Smooth muscle cell of the coronary artery (primary cell): ENCODE results near the gene MRPL55. TPM values are rescaled to one million over a fixed set of nuclear protein-coding genes. Genes with fewer than 3 reads are reported as not detected.

ENCODE experiments used
- total RNA-seq: library from RNA; depleted of rRNA; stranded (reverse); fragments of >200 nt; gene quantifications from 2 replicates; pipeline ENCODE4 v1.2.3, GENCODE V29; 2014; ENCODE audit warnings: low replicate concordance

MRPL55 gene
- 78.5 and 80.0 TPM in 2 replicates for total RNA-seq

DNA sequence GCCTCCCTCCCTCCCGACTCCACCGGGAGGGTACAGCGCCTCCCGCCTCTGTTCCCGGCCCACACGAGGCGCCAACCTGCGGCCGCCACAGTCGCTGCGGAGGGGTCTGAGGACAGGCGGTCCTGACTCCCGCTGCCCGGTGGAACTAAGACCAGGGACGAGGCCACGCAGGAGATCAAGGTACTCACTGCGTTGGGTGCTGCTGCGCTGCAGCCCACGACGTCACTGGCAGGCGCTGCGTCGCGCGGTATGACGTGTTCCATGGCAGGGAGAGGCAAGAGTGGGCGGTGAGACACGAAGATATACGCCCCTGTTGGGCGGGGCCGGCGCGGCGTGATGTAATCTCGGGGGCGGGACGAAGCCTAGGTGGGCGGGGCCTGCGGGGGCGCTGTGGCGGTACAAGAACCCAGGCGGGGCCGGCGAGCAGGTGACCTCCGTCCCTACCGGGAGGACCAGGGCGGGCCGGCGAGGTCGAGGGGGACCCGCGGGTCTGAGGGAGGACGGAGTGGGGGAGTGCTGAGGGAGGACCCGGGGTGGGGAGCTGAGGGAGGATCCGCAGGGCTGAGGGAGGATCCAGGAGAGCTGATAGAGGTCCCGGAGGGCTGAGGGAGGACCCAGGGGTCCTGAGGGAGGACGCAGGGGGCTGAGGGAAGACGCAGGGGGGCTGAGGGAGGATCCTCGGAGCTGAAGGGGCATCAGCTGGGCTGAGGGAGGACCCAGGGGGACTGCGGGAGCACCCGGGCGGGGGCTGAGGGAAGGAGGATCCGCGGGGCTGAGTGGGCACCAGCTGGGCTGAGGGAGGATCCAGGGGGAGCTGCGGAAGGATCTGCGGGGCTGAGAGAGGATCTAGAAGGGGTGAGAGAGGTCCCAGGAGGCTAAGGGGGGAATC, at the start of gene MRPL55:
MRPL55 (minus strand) TSS at position 227 of the 889 bp plus-strand sequence. CDS start 1,039 bp downstream, outside the sequence.

DNA sequence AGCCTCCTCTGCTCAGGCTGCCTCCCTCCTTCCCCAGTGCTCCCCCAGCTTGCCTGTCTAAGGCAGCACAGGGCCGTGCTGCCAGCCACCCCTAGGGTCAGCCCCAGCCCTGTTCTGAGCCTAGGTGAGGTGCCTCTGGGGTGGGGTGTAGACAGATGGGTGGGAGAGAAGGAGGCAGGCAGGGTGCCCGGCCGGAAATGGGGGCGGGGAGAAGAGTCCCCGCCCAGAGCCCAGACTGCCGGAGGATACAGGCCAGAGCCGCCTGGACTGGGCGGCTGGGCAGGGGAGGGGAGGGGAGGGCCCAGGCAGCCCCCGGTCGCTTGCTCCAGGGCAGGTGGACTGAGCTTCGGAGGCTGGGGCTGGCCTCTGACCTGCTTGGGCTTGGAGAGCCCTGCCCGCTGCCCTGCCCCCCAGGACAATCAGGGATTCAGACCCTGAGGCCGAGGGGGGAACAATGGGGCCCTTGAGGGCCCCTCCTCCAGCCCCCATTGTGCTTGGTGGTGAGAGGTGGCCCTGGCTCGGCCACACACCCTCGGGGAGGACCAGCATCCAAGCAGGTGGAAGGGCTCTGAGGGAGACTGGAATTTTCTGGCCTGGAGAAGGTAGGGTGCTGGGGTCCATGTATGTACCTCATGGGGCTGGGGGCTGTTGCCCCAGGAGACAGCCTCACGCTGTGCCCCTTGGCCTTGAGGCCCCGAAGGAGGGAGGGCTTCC, 40.5 kb upstream of the MRPL55 start, which contains the start of gene GJC2:
GJC2 (plus strand) TSS at position 525 of the 714 bp plus-strand sequence. CDS start 7,829 bp downstream, outside the sequence.

DNA sequence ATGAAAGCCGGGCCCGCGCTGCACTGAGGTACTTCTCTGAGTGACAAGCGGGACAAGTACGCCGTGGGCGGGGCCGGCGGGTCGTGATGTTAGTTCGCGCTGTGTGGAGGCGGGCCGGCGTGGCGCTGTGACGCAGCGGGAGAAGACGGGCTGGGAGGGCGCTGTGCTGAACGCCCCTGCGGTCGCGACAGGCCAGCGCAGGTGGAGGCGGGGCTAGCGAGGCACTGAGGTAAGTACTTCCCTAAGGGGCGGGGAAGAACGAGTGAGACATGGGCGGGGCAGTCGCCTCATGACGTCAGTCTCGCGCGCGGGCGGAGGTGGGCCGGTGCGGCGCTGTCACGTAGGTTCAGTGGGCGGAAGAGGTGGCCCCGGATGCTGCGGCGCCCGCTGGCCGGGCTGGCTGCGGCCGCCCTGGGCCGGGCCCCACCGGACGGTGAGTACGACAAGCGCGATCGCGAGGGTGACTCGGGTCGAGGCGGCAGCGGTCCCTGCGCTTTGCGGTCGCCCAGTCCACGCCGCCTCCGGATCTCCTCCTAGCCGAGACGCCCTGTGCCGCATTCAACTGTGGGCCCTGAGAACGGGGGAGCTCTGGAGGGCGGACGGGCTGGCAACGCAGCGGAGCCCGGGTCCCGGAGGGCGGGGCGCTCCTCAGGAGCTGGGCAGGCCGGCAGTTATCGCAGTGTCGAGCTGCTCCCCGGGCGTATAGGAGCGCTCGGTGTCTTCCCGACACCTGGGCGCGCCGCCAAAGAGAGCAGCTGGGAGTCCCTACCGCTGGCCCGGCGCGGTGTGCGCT, 31.0 kb upstream of the MRPL55 start, which contains the start of gene GUK1:
GUK1 (plus strand) TSS at position 349 of the 793 bp plus-strand sequence; CDS start at position 373, 24 bp downstream.

GRCh38 chr1:228102791-228103620, 6.1 kb downstream of the MRPL55 start, which contains the start of gene C1orf35:
Gene C1orf35 (minus strand): TSS chr1:228103325. CDS start chr1:228103227, 98 bp downstream.

GRCh38 chr1:228082214-228082917, 26.7 kb downstream of the MRPL55 start, which contains the start of gene ARF1:
Gene ARF1 (plus strand): TSS chr1:228082708. CDS start chr1:228097115, 14,407 bp downstream.

Other genes starting within 250 kb of the MRPL55 start
- gene WNT9A, start 161.4 kb downstream of the MRPL55 start, total RNA-seq, result 0.23 and 0.70 TPM in 2 replicates
- not detected in 2 replicates for gene WNT3A, start 102.3 kb downstream of the MRPL55 start, total RNA-seq
- gene ARF1, start 26.6 kb downstream of the MRPL55 start, total RNA-seq, result 294 and 435 TPM in 2 replicates
- 3.9 and 6.9 TPM in 2 replicates for gene C1orf35, start 6.0 kb downstream of the MRPL55 start, total RNA-seq
- 640 and 916 TPM in 2 replicates for gene GUK1, start 31.0 kb upstream of the MRPL55 start, total RNA-seq
- gene GJC2, start 40.6 kb upstream of the MRPL55 start, total RNA-seq, result 2.7 and 4.1 TPM in 2 replicates
- gene IBA57, start 56.5 kb upstream of the MRPL55 start, total RNA-seq, result 1.5 and 2.3 TPM in 2 replicates
- 3.7 and 20.0 TPM in 2 replicates for gene OBSCN, start 98.7 kb upstream of the MRPL55 start, total RNA-seq